Naive thymus-derived CD8-positive, alpha-beta T cell (primary cell): ENCODE measurements around the gene ZNF883. TPM values are rescaled to one million over a fixed set of nuclear protein-coding genes. Genes with fewer than 3 reads are reported as not detected.
"Not testable (repeated sequence)": the region's sequence is repeated elsewhere in the genome, so short reads cannot be mapped to it uniquely, and the experiment has no call there.

ENCODE experiments used
- ATAC-seq, 2 donors: fragments of 150-1000 bp; cut with Tn5 transposase in 1 of 2; sonication (Bioruptor Pico), chemical (Tn5 transposase) in 1 of 2; 1 replicate in 1 of 2; 2 replicates in 1 of 2; pipeline ENCODE4 v1.10.0; 2021; ENCODE audit warnings: mild to moderate bottlenecking in 2 of 2, moderate library complexity in 2 of 2
- POLR2A ChIA-PET: fragments of 350-600 bp; sonication (Branson Sonifier 250); formaldehyde crosslinking; loops from one replicate; lab custom pipeline; 2021; ENCODE audit warnings: antibody characterized with exemption; lab: Charles Lee
- DNase-seq, 10 donors: peaks; one replicate each; pipeline versions ENCODE4 v3.0.0 to v3.0.0-alpha.2; 2020 to 2022
- H3K27ac Mint-ChIP-seq, 10 donors: one replicate each; pipeline ENCODE4 v1.8.0; 2020 to 2022; ENCODE audit warnings: mild to moderate bottlenecking in 10 of 10, mixed read lengths in 10 of 10, moderate library complexity in 4 of 10, inconsistent platforms in 1 of 10
- H3K27me3 Mint-ChIP-seq, 5 donors: one replicate each; pipeline ENCODE4 v1.8.0; 2021 to 2022; ENCODE audit warnings: mixed read lengths in 5 of 5
- H3K36me3 Mint-ChIP-seq, 3 donors: one replicate each; pipeline ENCODE4 v1.8.0; 2020 to 2022; ENCODE audit warnings: mixed read lengths in 3 of 3, mild to moderate bottlenecking in 2 of 3, inconsistent platforms in 1 of 3
- H3K4me1 Mint-ChIP-seq, 4 donors: one replicate each; pipeline ENCODE4 v1.8.0; 2021 to 2022; ENCODE audit warnings: mixed read lengths in 4 of 4
- H3K4me3 Mint-ChIP-seq, 10 donors: one replicate each; pipeline ENCODE4 v1.8.0; 2020 to 2022; ENCODE audit warnings: mild to moderate bottlenecking in 10 of 10, mixed read lengths in 10 of 10, moderate library complexity in 6 of 10, inconsistent platforms in 1 of 10
- H3K9me3 Mint-ChIP-seq, 9 donors: one replicate each; pipeline ENCODE4 v1.8.0; 2020 to 2022; ENCODE audit warnings: mixed read lengths in 9 of 9, mild to moderate bottlenecking in 3 of 9, inconsistent platforms in 1 of 9, moderate library complexity in 1 of 9
- polyA plus RNA-seq, 3 donors: library from polyadenylated mRNA; unstranded; fragments of 300-500 nt; fragmentation: Illumina TruSeq; gene quantifications; one replicate each; pipeline ENCODE4 v1.2.3, GENCODE V29; 2021
- total RNA-seq, 8 experiments: library from RNA in 2 of 8; stranded (reverse) in 2 of 8; gene quantifications; one replicate each; pipeline ENCODE4 v1.2.3 and lab custom pipeline; 2021 to 2026

ZNF883 gene
- total RNA-seq (1 to 10 TPM; 2.7 TPM), polyA plus RNA-seq (1 to 10 TPM; 1.1 to 2.8 (median 2.5) TPM), total RNA-seq (lab: John Stamatoyannopoulos, UW) (0.57 to 1.5 (median 1.1) reads per million in 6 experiments)

DNA sequence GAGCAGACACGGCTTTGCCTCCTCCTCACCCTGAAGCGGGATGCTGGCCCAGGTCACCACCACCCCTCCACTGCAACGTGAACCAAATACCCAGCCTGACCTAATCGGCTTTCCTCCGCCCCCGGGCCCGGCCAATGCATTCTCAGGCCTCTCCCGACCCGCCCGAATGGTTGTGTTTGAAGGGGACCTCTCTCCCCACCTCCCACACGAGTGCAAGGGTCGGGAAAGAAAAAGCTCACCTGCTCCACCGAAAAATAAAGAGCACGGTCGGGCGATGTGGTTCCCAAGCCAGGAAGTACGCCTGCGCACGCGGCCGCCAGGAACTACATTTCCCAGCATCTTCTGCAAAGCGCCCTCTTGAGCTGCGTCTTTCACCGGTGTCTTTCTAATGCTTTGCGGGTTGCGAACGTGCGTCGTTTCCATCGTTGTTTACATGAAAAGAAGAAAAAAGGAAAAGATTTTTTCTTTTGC lies at the start of gene ZNF883:
Gene ZNF883, minus strand, starts transcription at position 282 of the 471 bp plus-strand sequence.
- Mint-ChIP-seq H3K4me3 (peak within 1 kb of the TSS; percentile 73 to 88 (median 84)), H3K27me3 (peaks cover 10 to 35% (median 13%) of the 10 kb centered on the region in 5 donors), H3K9me3 (peaks cover 0 to 87% (median 46%) of the 10 kb centered on the region in 9 donors), H3K36me3 (peaks cover 16 to 64% (median 32%) of the 10 kb centered on the region in 3 donors), H3K4me1 (peaks cover 0 to 5% (median 1%) of the 10 kb centered on the region in 4 donors), H3K27ac (peak within 1 kb of the TSS in 8 of 10 donors; percentile 57 to 88 (median 80))
- POLR2A ChIA-PET, result no interaction called here
- ATAC-seq (peak; percentile 78 to 92), DNase-seq (peak; percentile 4 to 71 (median 38))

DNA sequence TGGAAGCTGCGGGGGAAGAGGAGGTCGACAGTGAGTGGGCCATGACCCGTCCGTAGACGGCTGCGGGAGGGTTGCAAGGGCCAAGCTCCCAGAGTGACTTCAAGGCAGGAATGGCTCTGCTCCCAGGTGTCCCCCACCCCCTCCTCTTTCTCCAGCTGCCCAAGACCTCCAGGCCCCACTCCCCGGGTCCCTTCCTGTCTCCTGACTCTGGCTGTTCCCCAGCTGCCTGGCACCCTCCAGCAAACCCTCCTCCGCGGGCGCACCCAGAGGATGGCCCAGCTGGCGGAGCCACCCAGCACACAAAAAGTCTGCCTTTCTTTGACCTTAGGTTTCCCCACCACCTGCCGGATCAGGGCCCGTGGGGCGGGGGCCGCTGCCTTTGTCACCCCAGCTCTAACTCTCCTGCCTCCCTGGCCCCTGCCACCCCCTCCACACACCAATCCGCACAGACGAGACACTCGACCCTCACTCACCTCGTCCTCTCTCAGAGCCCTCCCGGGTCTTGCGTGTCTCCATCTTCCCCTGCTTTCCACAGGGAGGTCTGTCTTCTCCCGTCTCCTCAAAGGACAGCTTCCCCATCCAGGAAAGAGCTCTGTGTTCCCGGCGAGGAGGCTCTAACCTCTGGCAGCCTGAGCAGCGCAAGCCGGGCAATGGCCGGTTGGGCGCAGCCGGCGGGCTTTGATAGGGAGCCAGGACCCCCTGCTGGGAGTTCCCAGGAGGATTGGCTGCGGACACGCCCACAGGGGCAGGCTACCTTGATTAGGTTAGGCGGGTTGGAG lies 49.3 kb upstream of the ZNF883 start:
- peaks cover 12 to 20% (median 13%) of the 10 kb centered on the region in 5 donors for H3K27me3 Mint-ChIP-seq
- DNase-seq, result peak in 3 of 10 donors; percentile 11 to 61 (median 14)
- H3K9me3 Mint-ChIP-seq, result peaks cover 0 to 14% (median 8%) of the 10 kb centered on the region in 9 donors
- POLR2A ChIA-PET, H3K4me1 Mint-ChIP-seq, H3K27ac Mint-ChIP-seq, ATAC-seq, H3K4me3 Mint-ChIP-seq: not testable (repeated sequence)
- peaks cover 7 to 19% (median 16%) of the 10 kb centered on the region in 3 donors for H3K36me3 Mint-ChIP-seq

DNA sequence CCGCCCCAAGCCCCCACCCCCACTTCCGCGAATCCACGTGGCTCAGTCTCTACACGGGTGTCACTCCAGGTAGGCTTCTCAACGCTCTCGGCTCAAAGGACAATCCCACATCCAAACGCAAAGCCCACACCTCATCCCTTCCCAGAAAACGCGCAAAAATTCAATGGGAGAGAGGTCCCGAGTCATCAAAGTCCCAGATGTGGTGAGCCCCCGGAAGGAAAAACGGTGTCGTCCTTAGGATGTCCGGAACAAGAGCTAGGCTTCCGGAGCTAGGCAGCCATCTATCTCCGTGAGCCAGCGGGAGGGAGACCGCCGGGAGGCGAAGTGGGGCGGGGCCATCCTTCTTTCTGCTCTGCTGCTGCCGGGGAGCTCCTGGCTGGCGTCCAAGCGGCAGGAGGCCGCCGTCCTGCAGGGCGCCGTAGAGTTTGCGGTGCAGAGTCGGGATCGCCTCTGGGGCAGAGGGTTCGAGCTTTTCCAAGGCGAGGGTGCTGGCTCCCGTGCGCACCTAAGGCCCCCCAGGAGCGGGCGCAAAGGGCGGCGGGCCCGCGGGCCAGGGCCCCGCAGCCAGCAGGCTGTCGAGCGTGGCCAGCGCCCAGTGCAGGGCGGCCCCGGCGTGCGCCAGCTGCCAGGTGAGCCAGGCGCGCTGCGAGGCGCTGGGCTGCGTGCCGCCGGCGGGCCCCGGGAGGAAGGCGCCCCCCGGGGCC lies 47.7 kb upstream of the ZNF883 start:
- Mint-ChIP-seq H3K36me3 (peaks cover 7 to 19% (median 16%) of the 10 kb centered on the region in 3 donors), H3K27ac (peak overlapping the region in 1 of 10 donors; percentile 34), H3K27me3 (peaks cover 12 to 20% (median 13%) of the 10 kb centered on the region in 5 donors), H3K4me3 (peak overlapping the region in 7 of 10 donors; percentile 12 to 64 (median 41)), H3K9me3 (peaks cover 0 to 14% (median 8%) of the 10 kb centered on the region in 9 donors)
- POLR2A ChIA-PET, H3K4me1 Mint-ChIP-seq, ATAC-seq: not testable (repeated sequence)
- peak in 1 of 10 donors; percentile 56 for DNase-seq

DNA sequence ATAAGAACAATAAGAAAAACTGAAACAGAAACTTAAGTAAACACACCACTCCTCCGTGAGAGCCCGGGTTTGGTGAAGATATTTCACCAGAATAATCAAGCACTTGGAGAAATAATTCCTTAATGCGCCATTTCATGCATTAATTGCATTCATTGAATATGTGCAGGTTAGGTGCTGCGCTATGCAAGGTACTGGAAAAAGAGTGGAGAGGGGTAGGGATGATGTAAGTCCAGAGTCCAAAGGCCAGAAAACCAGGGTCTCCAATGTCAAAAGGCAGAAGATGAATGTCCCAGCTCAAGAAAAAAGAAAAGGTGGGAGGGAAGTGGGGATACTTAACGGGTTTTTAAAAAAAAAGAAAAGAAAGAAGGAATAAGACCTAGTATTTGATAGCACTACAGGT lies 45.2 kb upstream of the ZNF883 start:
- H3K27ac Mint-ChIP-seq, result no peak overlapping the region
- DNase-seq, result no peak
- H3K27me3 Mint-ChIP-seq, result peaks cover 12 to 20% (median 13%) of the 10 kb centered on the region in 5 donors
- peaks cover 7 to 19% (median 16%) of the 10 kb centered on the region in 3 donors for H3K36me3 Mint-ChIP-seq
- peaks cover 0 to 14% (median 8%) of the 10 kb centered on the region in 9 donors for H3K9me3 Mint-ChIP-seq
- no peak overlapping the region for H3K4me3 Mint-ChIP-seq
- POLR2A ChIA-PET, result no interaction called here
- peaks cover 0 to 3% (median 0%) of the 10 kb centered on the region in 4 donors for H3K4me1 Mint-ChIP-seq
- ATAC-seq, result peak; percentile 21 to 24

DNA sequence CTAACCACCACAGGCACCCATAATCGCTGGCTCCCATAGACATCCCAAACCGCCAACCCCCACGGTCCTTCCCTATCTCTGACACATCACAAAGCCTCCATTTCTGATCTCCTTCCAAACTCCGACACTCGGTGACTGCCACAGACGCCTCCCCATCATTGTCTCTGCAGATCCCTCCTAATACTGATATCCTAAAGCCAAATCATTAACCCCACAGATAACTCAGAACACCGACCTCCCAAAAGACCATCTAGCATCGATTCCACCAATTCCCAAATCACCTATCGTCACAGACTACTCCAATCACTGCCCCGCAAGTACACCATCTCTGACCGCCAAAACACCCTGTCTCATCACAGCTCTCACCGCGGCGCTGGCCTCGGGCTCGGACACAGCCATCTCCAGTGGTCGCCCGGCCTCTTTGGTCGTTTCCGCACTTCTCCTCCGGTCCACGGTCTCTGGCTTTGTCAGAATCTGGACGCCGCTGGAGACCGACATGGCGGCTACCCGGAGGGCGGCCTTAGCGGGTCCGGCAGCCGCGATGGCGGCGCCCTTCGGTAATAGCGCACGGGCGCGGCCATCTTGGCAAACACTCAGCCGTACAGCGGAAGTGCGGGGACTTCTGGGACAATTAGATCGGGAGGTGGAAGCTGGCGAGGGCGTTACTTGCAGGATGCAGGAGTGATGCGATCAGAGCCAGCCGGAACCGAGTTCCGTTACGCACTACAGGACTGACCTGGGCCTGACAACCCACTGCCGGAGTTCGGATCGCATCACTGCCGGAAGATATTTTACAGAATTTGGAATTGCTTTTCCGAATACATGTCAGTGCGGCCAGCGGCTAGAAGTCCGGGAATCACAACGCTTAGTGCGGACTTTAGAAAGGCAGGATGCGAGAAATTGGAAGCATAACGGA lies 44.5 kb upstream of the ZNF883 start, which contains the start of gene ZFP37:
Gene ZFP37, minus strand, starts transcription at position 534 of the 916 bp plus-strand sequence. Its CDS starts 36 bp downstream, at position 498.
- H3K9me3 Mint-ChIP-seq, result peaks cover 0 to 14% (median 8%) of the 10 kb centered on the region in 9 donors
- DNase-seq (peak; percentile 47 to 85 (median 58)), ATAC-seq (peak; percentile 93 to 94)
- POLR2A ChIA-PET, result no interaction called here
- H3K27ac Mint-ChIP-seq, result no peak within 1 kb of the TSS
- H3K27me3 Mint-ChIP-seq, result peaks cover 12 to 20% (median 13%) of the 10 kb centered on the region in 5 donors
- H3K4me1 Mint-ChIP-seq, result peaks cover 0 to 3% (median 0%) of the 10 kb centered on the region in 4 donors
- H3K4me3 Mint-ChIP-seq, result no peak within 1 kb of the TSS
- H3K36me3 Mint-ChIP-seq, result peaks cover 7 to 19% (median 16%) of the 10 kb centered on the region in 3 donors

DNA sequence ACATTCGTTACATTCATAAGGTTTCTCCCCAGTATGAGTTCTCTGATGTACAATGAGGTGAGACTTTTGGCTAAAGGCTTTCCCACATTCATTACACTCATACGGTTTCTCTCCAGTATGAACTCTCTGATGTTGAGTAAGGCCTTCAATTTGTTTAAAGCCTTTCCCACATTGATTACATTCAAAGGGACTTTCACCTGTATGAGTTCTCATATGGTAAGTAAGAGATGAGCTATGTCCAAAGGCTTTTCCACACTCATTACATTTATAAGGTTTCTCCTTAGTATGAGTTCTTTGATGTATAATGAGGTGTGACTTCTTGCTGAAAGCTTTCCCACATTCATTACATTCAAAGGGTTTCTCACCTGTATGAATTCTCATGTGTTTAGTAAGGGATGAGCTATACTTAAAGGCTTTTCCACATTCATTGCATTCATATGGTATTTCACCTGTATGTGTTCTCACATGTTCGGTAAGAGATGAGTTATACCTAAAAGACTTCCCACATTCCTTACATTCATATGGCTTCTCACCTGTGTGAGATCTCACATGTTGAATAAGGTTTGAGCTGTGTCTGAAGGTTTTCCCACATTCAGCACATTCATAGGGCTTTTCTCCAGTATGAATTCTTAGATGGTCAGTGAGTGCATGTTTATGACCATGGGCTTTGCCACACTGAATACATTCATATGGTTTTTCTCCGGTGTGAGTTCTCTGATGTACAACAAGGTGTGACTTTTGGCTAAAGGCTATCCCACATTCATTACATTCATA lies 31.1 kb upstream of the ZNF883 start:
- POLR2A ChIA-PET, result no interaction called here
- H3K4me1 Mint-ChIP-seq, result no peaks in the 10 kb centered on the region
- peaks cover 24 to 99% (median 56%) of the 10 kb centered on the region in 9 donors for H3K9me3 Mint-ChIP-seq
- peaks cover 46 to 72% (median 70%) of the 10 kb centered on the region in 3 donors for H3K36me3 Mint-ChIP-seq
- no peak for ATAC-seq
- H3K27me3 Mint-ChIP-seq, result peaks cover 0 to 2% (median 0%) of the 10 kb centered on the region in 5 donors
- no peak overlapping the region for H3K27ac Mint-ChIP-seq
- no peak overlapping the region for H3K4me3 Mint-ChIP-seq
- no peak for DNase-seq

DNA sequence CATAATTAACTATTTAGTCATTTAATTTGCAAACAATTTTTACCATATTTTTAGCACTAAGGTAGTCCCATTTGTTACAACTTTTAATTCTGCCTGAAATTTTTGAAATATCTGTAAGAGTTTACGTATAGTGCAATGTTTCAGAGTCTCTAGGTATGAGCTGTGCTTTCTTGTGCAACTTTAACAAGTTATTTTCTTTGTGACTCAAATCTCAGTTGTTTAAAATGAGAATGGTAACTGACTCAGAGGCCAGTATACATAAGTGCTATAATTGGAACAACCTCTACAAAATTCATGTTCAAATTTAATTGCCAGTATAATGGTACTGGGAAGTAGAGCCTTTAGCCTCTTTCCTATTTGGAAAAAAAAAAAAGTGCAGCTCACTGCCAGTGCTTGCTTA lies 14.2 kb upstream of the ZNF883 start:
- H3K4me1 Mint-ChIP-seq, result no peaks in the 10 kb centered on the region
- POLR2A ChIA-PET, result no interaction called here
- DNase-seq (no peak), ATAC-seq (no peak)
- H3K27me3 Mint-ChIP-seq, result peaks cover 0 to 19% (median 6%) of the 10 kb centered on the region in 5 donors
- peaks cover 0 to 52% (median 35%) of the 10 kb centered on the region in 3 donors for H3K36me3 Mint-ChIP-seq
- no peak overlapping the region for H3K27ac Mint-ChIP-seq
- H3K9me3 Mint-ChIP-seq, result peaks cover 27 to 89% (median 64%) of the 10 kb centered on the region in 9 donors
- H3K4me3 Mint-ChIP-seq, result no peak overlapping the region

DNA sequence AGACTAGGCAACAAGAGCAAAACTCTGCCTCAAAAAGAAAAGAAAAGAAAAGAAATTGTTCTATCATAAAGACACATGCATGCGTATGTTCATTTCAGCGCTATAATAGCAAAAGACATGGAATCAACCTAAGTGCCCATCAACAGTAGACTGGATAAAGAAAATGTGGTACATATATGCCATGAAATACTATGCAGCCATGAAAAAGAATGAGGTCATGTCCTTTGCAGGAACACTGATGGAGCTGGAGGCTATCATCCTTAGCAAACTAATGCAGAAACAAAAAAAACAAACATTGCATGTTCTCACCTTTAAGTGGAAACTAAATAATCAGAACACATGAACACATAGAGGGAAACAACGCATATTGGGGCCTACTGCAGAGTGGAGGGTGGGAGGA lies 6.3 kb upstream of the ZNF883 start:
- DNase-seq (no peak), ATAC-seq (no peak)
- POLR2A ChIA-PET, result no interaction called here
- H3K27ac Mint-ChIP-seq, result no peak overlapping the region
- H3K9me3 Mint-ChIP-seq, result peaks cover 31 to 91% (median 58%) of the 10 kb centered on the region in 9 donors
- no peak overlapping the region for H3K4me3 Mint-ChIP-seq
- H3K36me3 Mint-ChIP-seq, result peaks cover 4 to 56% (median 13%) of the 10 kb centered on the region in 3 donors
- no peaks in the 10 kb centered on the region for H3K4me1 Mint-ChIP-seq
- H3K27me3 Mint-ChIP-seq, result peaks cover 3 to 16% (median 12%) of the 10 kb centered on the region in 5 donors

DNA sequence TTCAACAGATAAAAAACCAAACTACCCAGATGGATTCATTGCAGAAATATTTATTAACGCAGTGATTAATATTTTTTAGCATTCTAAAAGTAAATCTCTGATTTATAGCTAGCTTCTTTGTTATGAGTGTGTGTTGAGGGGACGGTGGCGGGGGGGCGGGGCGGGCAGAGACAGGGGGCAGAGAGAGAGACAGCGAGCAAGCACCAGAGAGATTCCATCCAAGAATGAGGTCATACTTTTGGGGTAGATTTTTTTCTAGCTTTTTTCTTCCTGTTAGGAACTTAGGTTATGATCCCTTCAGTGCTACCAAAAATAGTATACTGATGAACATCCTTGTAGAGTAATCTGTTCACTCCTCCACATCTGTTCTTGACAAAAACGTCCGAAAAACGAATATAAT lies 500 bp upstream of the ZNF883 start:
- Mint-ChIP-seq H3K27me3 (peaks cover 10 to 35% (median 13%) of the 10 kb centered on the region in 5 donors), H3K4me3 (peak overlapping the region in 9 of 10 donors; percentile 73 to 88 (median 84)), H3K36me3 (peaks cover 13 to 61% (median 34%) of the 10 kb centered on the region in 3 donors), H3K27ac (peak overlapping the region in 5 of 10 donors; percentile 65 to 88 (median 81)), H3K9me3 (peaks cover 0 to 87% (median 48%) of the 10 kb centered on the region in 9 donors), H3K4me1 (peaks cover 0 to 5% (median 1%) of the 10 kb centered on the region in 4 donors)
- ATAC-seq (no peak), DNase-seq (no peak)
- POLR2A ChIA-PET, result no interaction called here

DNA sequence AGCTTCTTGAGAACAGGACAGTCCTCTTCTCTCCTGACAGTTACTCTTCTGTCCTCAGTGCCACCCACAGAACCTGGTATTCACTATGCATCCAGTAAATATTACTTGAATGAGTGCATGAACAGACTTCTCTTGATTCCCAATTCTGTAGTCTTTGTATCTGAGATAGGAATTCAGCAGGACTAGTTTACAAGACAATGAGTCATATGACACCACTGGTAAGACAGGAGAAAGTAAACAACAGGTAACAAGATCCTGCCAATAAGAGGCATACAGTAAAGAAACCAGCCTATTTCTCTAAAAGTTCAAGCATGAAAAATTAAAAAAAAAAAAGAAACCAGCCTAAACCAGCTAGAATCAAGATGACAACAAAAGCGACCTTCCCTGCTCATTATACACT lies 6.2 kb downstream of the ZNF883 start:
- ATAC-seq (no peak), DNase-seq (no peak)
- Mint-ChIP-seq H3K4me3 (no peak overlapping the region), H3K27me3 (peaks cover 0 to 6% (median 5%) of the 10 kb centered on the region in 5 donors), H3K4me1 (no peaks in the 10 kb centered on the region), H3K9me3 (peaks cover 21 to 93% (median 63%) of the 10 kb centered on the region in 9 donors), H3K36me3 (peaks cover 29 to 67% (median 44%) of the 10 kb centered on the region in 3 donors), H3K27ac (no peak overlapping the region)
- POLR2A ChIA-PET, result no interaction called here
